SU-DHL-6 (cell line): ENCODE results near the gene RNF157.

ENCODE experiments used
- H2AFZ ChIP-seq: fragments of 200-600 bp; sonication (generic); 2 replicates; pipeline ENCODE4 v1.6.1; 2014; ENCODE audit warnings: low read depth, mild to moderate bottlenecking, moderate library complexity, mixed read lengths, antibody characterized with exemption, low read length; ENCODE audit not compliant: severe bottlenecking
- H3F3A ChIP-seq: fragments of 200-600 bp; shearing (Covaris generic); 2 replicates; pipeline ENCODE4 v1.6.0; 2016; ENCODE audit warnings: antibody characterized with exemption, mild to moderate bottlenecking; ENCODE audit not compliant: insufficient read depth
- H3K27ac ChIP-seq: fragments of 200-600 bp; sonication (generic); 2 replicates; pipeline ENCODE4 v1.5.1; 2016; ENCODE audit warnings: low read depth, mild to moderate bottlenecking, low read length, moderate library complexity, mixed read lengths
- H3K27me3 ChIP-seq: fragments of 200-600 bp; sonication (generic), shearing (Covaris generic); 2 replicates; pipeline ENCODE4 v1.6.0; 2014; ENCODE audit warnings: mild to moderate bottlenecking, low read length
- H3K36me3 ChIP-seq: fragments of 200-600 bp; sonication (generic); 2 replicates; pipeline ENCODE4 v1.6.1; 2014; ENCODE audit warnings: mild to moderate bottlenecking, low read length, mixed read lengths
- H3K4me2 ChIP-seq: fragments of 300-600, 200-600 bp; shearing (Covaris generic), sonication (generic); 2 replicates; pipeline ENCODE4 v1.6.0; 2014; ENCODE audit warnings: low read length, low read depth, mild to moderate bottlenecking; ENCODE audit not compliant: poor library complexity, severe bottlenecking
- H3K4me3 ChIP-seq: fragments of 200-600 bp; sonication (generic); 2 replicates; pipeline ENCODE4 v1.5.1; 2014; ENCODE audit warnings: antibody characterized with exemption, low read length, mild to moderate bottlenecking, mixed read lengths; ENCODE audit not compliant: insufficient read depth, poor library complexity, severe bottlenecking
- H3K79me2 ChIP-seq: fragments of 200-600 bp; sonication (generic); 2 replicates; pipeline ENCODE4 v1.6.1; 2014; ENCODE audit warnings: mild to moderate bottlenecking, low read length, moderate library complexity; ENCODE audit not compliant: insufficient read depth
- H3K9ac ChIP-seq: fragments of 200-600 bp; sonication (generic); 2 replicates; pipeline ENCODE4 v1.7.0; 2014; ENCODE audit warnings: mild to moderate bottlenecking, low read length
- H3K9me2 ChIP-seq: fragments of 200-600 bp; sonication (generic); replicated peaks from 2 replicates; pipeline ENCODE4 v1.6.1; 2014; ENCODE audit warnings: low read length; ENCODE audit not compliant: insufficient read depth
- H3K9me3 ChIP-seq: fragments of 200-600 bp; sonication (generic); 2 replicates; pipeline ENCODE4 v1.6.1; 2014; ENCODE audit warnings: low read length, mixed read lengths; ENCODE audit not compliant: insufficient read depth
- H4K20me1 ChIP-seq: fragments of 200-600 bp; sonication (generic); 2 replicates; pipeline ENCODE4 v1.6.1; 2014; ENCODE audit warnings: low read depth, mild to moderate bottlenecking, antibody characterized with exemption, low read length, moderate library complexity, mixed read lengths
- CTCF ChIP-seq: fragments of 200-600 bp; sonication (generic); IDR thresholded peaks from one replicate; pipeline ENCODE4 v1.5.1; 2017; ENCODE audit warnings: antibody characterized with exemption, mild to moderate bottlenecking, low read length, moderate library complexity; ENCODE audit not compliant: insufficient read depth, poor library complexity, severe bottlenecking
- EZH2phosphoT487 ChIP-seq: fragments of 200-600 bp; sonication (generic), shearing (Covaris generic); conservative IDR thresholded peaks from 2 replicates; pipeline ENCODE4 v1.6.1; 2018; ENCODE audit warnings: mild to moderate bottlenecking, antibody characterized with exemption, low read length, moderate library complexity, mixed read lengths

The RNF157 gene

GRCh38 chr17:76153202-76153601 lies 87.1 kb downstream of the RNF157 start:
- Histone ChIP-seq H3K79me2 (no peaks in the 10 kb centered on the region), H3K4me2 (no peak overlapping the region), H3K27me3 (no peaks in the 10 kb centered on the region), H3K4me3 (no peak overlapping the region), H3F3A (no peaks in the 10 kb centered on the region), H3K9ac (no peak overlapping the region), H3K9me3 (no peaks in the 10 kb centered on the region), H3K36me3 (no peaks in the 10 kb centered on the region), H3K27ac (no peak overlapping the region), H2AFZ (no peak overlapping the region), H4K20me1 (no peaks in the 10 kb centered on the region), H3K9me2 (no peaks in the 10 kb centered on the region)
- TF ChIP-seq CTCF (no peak), EZH2phosphoT487 (no peak)

DNA sequence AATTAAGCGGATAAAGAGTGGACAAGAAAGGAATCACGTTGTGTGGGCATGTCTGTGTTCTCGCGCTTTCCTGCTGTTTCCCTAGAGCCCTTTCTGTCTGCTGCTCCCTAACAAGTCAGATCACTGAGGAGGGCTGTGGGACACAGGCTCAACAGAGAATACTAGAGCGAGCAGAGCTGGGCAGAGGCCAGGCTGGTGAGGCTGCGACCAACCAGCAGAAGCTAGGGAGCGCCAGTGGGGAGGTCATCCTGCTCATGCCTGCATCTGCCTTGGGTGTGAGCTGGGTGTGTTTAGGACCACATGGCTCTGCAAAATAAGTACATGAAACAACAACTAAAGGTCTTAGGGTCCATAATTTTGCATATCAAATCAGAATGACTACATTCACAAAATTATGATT lies 87.7 kb downstream of the RNF157 start:
- Histone ChIP-seq H3F3A (no peaks in the 10 kb centered on the region), H3K36me3 (no peaks in the 10 kb centered on the region), H4K20me1 (no peaks in the 10 kb centered on the region), H3K27ac (no peak overlapping the region), H3K79me2 (no peaks in the 10 kb centered on the region), H2AFZ (no peak overlapping the region), H3K9me3 (no peaks in the 10 kb centered on the region), H3K4me2 (no peak overlapping the region), H3K4me3 (no peak overlapping the region), H3K9me2 (no peaks in the 10 kb centered on the region), H3K9ac (no peak overlapping the region), H3K27me3 (no peaks in the 10 kb centered on the region)
- TF ChIP-seq CTCF (no peak), EZH2phosphoT487 (no peak)

- H3K27ac ChIP-seq, result no peak overlapping the region
- H3K27me3 ChIP-seq, result no peaks in the 10 kb centered on the region
- H3K4me2 ChIP-seq, result no peak overlapping the region
- H3K9me2 ChIP-seq, result no peaks in the 10 kb centered on the region
- H3K36me3 ChIP-seq, result no peaks in the 10 kb centered on the region
- no peak overlapping the region for H2AFZ ChIP-seq
- H3K4me3 ChIP-seq, result no peak overlapping the region
- TF ChIP-seq EZH2phosphoT487 (no peak), CTCF (no peak)
- no peak overlapping the region for H3K9ac ChIP-seq
- H3F3A ChIP-seq, result no peaks in the 10 kb centered on the region
- H4K20me1 ChIP-seq, result no peaks in the 10 kb centered on the region
- H3K79me2 ChIP-seq, result no peaks in the 10 kb centered on the region
- no peaks in the 10 kb centered on the region for H3K9me3 ChIP-seq
These were observed 88.3 kb downstream of the RNF157 start for GRCh38 chr17:76151896-76152454.
